ENCODE data around the gene UBA6.
A peak's percentile ranks its signal among the peaks of the same experiment; 100 is the strongest.
"Not testable (repeated sequence)": the region's sequence is repeated elsewhere in the genome, so short reads cannot be mapped to it uniquely, and the experiment has no call there.

UBA6 gene

GRCh38 chr4:67659065-67659464 lies 41.9 kb downstream of the UBA6 start:
- no peak for DNase-seq

- no peak for DNase-seq
Observed at GRCh38 chr4:67658302-67658701, 42.7 kb downstream of the UBA6 start.

- no peak for DNase-seq
Observed at GRCh38 chr4:67651536-67651935, 49.4 kb downstream of the UBA6 start.

- DNase-seq: peak; percentile 78
Observed at GRCh38 chr4:67638136-67638535, 62.8 kb downstream of the UBA6 start.

GRCh38 chr4:67636978-67637377 lies 64.0 kb downstream of the UBA6 start:
- DNase-seq: not testable (repeated sequence)

GRCh38 chr4:67635331-67635730 lies 65.6 kb downstream of the UBA6 start:
- no peak for DNase-seq

GRCh38 chr4:67634741-67635140 lies 66.2 kb downstream of the UBA6 start:
- no peak for DNase-seq

GRCh38 chr4:67632492-67632891 lies 68.5 kb downstream of the UBA6 start:
- no peak for DNase-seq

- no peak for DNase-seq
Observed at GRCh38 chr4:67624939-67625338, 76.0 kb downstream of the UBA6 start.

- no peak for DNase-seq
Observed at GRCh38 chr4:67616478-67616877, 84.5 kb downstream of the UBA6 start.

GRCh38 chr4:67615119-67615518 lies 85.8 kb downstream of the UBA6 start:
- DNase-seq: no peak

GRCh38 chr4:67614186-67614585 lies 86.8 kb downstream of the UBA6 start:
- DNase-seq: no peak

GRCh38 chr4:67608027-67608426 lies 92.9 kb downstream of the UBA6 start:
- DNase-seq: no peak

- no peak for DNase-seq
Observed at GRCh38 chr4:67604749-67605148, 96.2 kb downstream of the UBA6 start.

- DNase-seq: no peak
Observed at GRCh38 chr4:67604029-67604381, 97.0 kb downstream of the UBA6 start.

- no peak for DNase-seq
Observed at GRCh38 chr4:67603310-67604028, 97.5 kb downstream of the UBA6 start.

- DNase-seq: no peak
Observed at GRCh38 chr4:67593741-67594175, 107.2 kb downstream of the UBA6 start.

GRCh38 chr4:67587156-67587555 lies 113.8 kb downstream of the UBA6 start:
- no peak for DNase-seq

GRCh38 chr4:67584496-67584895 lies 116.5 kb downstream of the UBA6 start:
- DNase-seq: no peak

- no peak for DNase-seq
Observed at GRCh38 chr4:67581913-67582312, 119.0 kb downstream of the UBA6 start.

- peak; percentile 42 for DNase-seq
Observed at GRCh38 chr4:67581208-67581857, 119.6 kb downstream of the UBA6 start.

- no peak for DNase-seq
Observed at GRCh38 chr4:67580577-67580976, 120.4 kb downstream of the UBA6 start.

- no peak for DNase-seq
Observed at GRCh38 chr4:67576538-67576937, 124.4 kb downstream of the UBA6 start.

GRCh38 chr4:67576059-67576466 lies 124.9 kb downstream of the UBA6 start:
- no peak for DNase-seq

Data from GDM1 (cell line).